Measurements from ENCODE around the gene GTPBP6. TPM values are rescaled to one million over a fixed set of nuclear protein-coding genes. Genes with fewer than 3 reads are reported as not detected.
"Not testable (repeated sequence)": the region's sequence is repeated elsewhere in the genome, so short reads cannot be mapped to it uniquely, and the experiment has no call there.

The GTPBP6 gene
- total RNA-seq, 1 donor from 2014 or later = 49.5 TPM

GRCh38 chrX:352181-352580 lies 33.6 kb upstream of the GTPBP6 start:
- Histone ChIP-seq H3K36me3 (ENCODE audit: control insufficient read depth, insufficient read depth, low read length) (no peaks in the 10 kb centered on the region), H3K27me3 (ENCODE audit: control insufficient read depth, insufficient read depth, low read length) (peaks cover 8% of the 10 kb centered on the region), H3K4me3 (ENCODE audit: low read depth, low read length) (no peak overlapping the region)
- no peak for TF ChIP-seq CTCF (IDR thresholded peaks at IDR 0.05; ENCODE audit: insufficient read depth, low read length, poor library complexity, severe bottlenecking)
- DNase-seq (ENCODE audit: low read depth) = no peak

GRCh38 chrX:351736-352135 lies 33.1 kb upstream of the GTPBP6 start:
- no peak for DNase-seq (ENCODE audit: low read depth)
- no peaks in the 10 kb centered on the region for H3K36me3 ChIP-seq (ENCODE audit: control insufficient read depth, insufficient read depth, low read length)
- H3K4me3 ChIP-seq (ENCODE audit: low read depth, low read length) = no peak overlapping the region
- no peak for TF ChIP-seq CTCF (IDR thresholded peaks at IDR 0.05; ENCODE audit: insufficient read depth, low read length, poor library complexity, severe bottlenecking)
- peaks cover 8% of the 10 kb centered on the region for H3K27me3 ChIP-seq (ENCODE audit: control insufficient read depth, insufficient read depth, low read length)

GRCh38 chrX:351324-351641 lies 32.7 kb upstream of the GTPBP6 start:
- not testable (repeated sequence) for H3K36me3 ChIP-seq (ENCODE audit: control insufficient read depth, insufficient read depth, low read length); H3K4me3 ChIP-seq (ENCODE audit: low read depth, low read length); DNase-seq (ENCODE audit: low read depth); H3K27me3 ChIP-seq (ENCODE audit: control insufficient read depth, insufficient read depth, low read length)

GRCh38 chrX:350534-351323 lies 32.1 kb upstream of the GTPBP6 start:
- DNase-seq (ENCODE audit: low read depth) = no peak
- Histone ChIP-seq H3K4me3 (ENCODE audit: low read depth, low read length) (no peak overlapping the region), H3K36me3 (ENCODE audit: control insufficient read depth, insufficient read depth, low read length) (no peaks in the 10 kb centered on the region)

GRCh38 chrX:350148-350533 lies 31.5 kb upstream of the GTPBP6 start:
- no peak for TF ChIP-seq CTCF (IDR thresholded peaks at IDR 0.05; ENCODE audit: insufficient read depth, low read length, poor library complexity, severe bottlenecking)
- Histone ChIP-seq H3K4me3 (ENCODE audit: low read depth, low read length) (no peak overlapping the region), H3K27me3 (ENCODE audit: control insufficient read depth, insufficient read depth, low read length) (peaks cover 8% of the 10 kb centered on the region), H3K36me3 (ENCODE audit: control insufficient read depth, insufficient read depth, low read length) (no peaks in the 10 kb centered on the region)
- no peak for DNase-seq (ENCODE audit: low read depth)

More at GRCh38 chrX:350534-351323, 32.1 kb upstream of the GTPBP6 start:
- peaks cover 8% of the 10 kb centered on the region for H3K27me3 ChIP-seq (ENCODE audit: control insufficient read depth, insufficient read depth, low read length)
- TF ChIP-seq CTCF (IDR thresholded peaks at IDR 0.05; ENCODE audit: insufficient read depth, low read length, poor library complexity, severe bottlenecking) = no peak

GRCh38 chrX:349702-350101 lies 31.1 kb upstream of the GTPBP6 start:
- H3K27me3 ChIP-seq (ENCODE audit: control insufficient read depth, insufficient read depth, low read length) = peaks cover 8% of the 10 kb centered on the region
- H3K36me3 ChIP-seq (ENCODE audit: control insufficient read depth, insufficient read depth, low read length) = no peaks in the 10 kb centered on the region
- H3K4me3 ChIP-seq (ENCODE audit: low read depth, low read length) = no peak overlapping the region
- no peak for TF ChIP-seq CTCF (IDR thresholded peaks at IDR 0.05; ENCODE audit: insufficient read depth, low read length, poor library complexity, severe bottlenecking)
- no peak for DNase-seq (ENCODE audit: low read depth)
